HCT116 (cell line): ENCODE results near the gene NAALAD2. TPM values are rescaled to one million over a fixed set of nuclear protein-coding genes. Genes with fewer than 3 reads are reported as not detected.

Experiments used
- ATAC-seq: fragments of 200-7000 bp; cut with Tn5 transposase; 2 replicates; pipeline ENCODE4 v1.9.1; 2020; ENCODE audit warnings: mild to moderate bottlenecking, moderate library complexity
- BruUV-seq: library from RNA; stranded (reverse); fragments of 400-500 nt; replicated peaks from 2 replicates; lab custom pipeline; 2021; lab: Mats Ljungman, UMichigan
- CTCF ChIA-PET: fragments of 300-600 bp; sonication (Branson Sonifier 250); formaldehyde crosslinking; loops from one replicate; lab custom pipeline; 2021; ENCODE audit warnings: antibody characterized with exemption; lab: Charles Lee
- POLR2A ChIA-PET: fragments of 300-600, 350-600 bp; sonication (Branson Sonifier 250); formaldehyde crosslinking; loops from one replicate; lab custom pipeline; 2021; ENCODE audit warnings: antibody characterized with exemption; lab: Charles Lee
- RAD21 ChIA-PET, 2 experiments: fragments of 300-600 bp; sonication (Branson Sonifier 250); formaldehyde crosslinking; loops; one replicate each; lab custom pipeline; 2023; ENCODE audit warnings: low total read pairs in 2 of 2; ENCODE audit not compliant: uncharacterized antibody in 2 of 2, unreplicated experiment in 2 of 2, low non-redundant PET in 1 of 2; lab: Charles Lee
- DNase-seq: peaks from one replicate; pipeline ENCODE4 v3.0.0-alpha.2; 2010; ENCODE audit warnings: low read depth, low spot score
- H2AFZ ChIP-seq: fragments of 200-600 bp; shearing (Covaris generic), sonication (generic); 2 replicates; pipeline ENCODE4 v1.6.1; 2017; ENCODE audit warnings: low read depth, mixed run types, mixed read lengths, antibody characterized with exemption, low read length; ENCODE audit not compliant: poor library complexity, severe bottlenecking
- H3K27ac ChIP-seq: 2 replicates; pipeline ENCODE4 v1.5.1; 2012; ENCODE audit warnings: low read depth, low read length
- H3K27me3 ChIP-seq: fragments of 200-600 bp; sonication (generic); 2 replicates; pipeline ENCODE4 v1.6.1; 2016; ENCODE audit warnings: mixed run types, low read length, mixed read lengths; ENCODE audit not compliant: insufficient read depth
- H3K36me3 ChIP-seq, 2 experiments: fragments of 200-500 bp in 1 of 2; fragments of 200-600 bp in 1 of 2; sonication (Bioruptor generic) in 1 of 2; sonication (generic) in 1 of 2; 2 replicates each; pipeline versions ENCODE4 v1.5.1 to v1.6.1; 2014 to 2016; ENCODE audit warnings: low read length in 2 of 2, inconsistent platforms in 1 of 2, mixed read lengths in 1 of 2, mixed run types in 1 of 2; ENCODE audit not compliant: insufficient read depth in 2 of 2, control insufficient read depth in 1 of 2
- H3K4me1 ChIP-seq, 2 experiments: fragments of 200-600 bp in 1 of 2; sonication (generic) in 1 of 2; 2 replicates each; pipeline versions ENCODE4 v1.5.1 to v1.6.1; 2012 to 2017; ENCODE audit warnings: low read length in 2 of 2, inconsistent platforms in 1 of 2, mild to moderate bottlenecking in 1 of 2, mixed read lengths in 1 of 2, mixed run types in 1 of 2, moderate library complexity in 1 of 2; ENCODE audit not compliant: insufficient read depth in 2 of 2, control insufficient read depth in 1 of 2
- H3K4me2 ChIP-seq: fragments of 200-600 bp; sonication (generic); 2 replicates; pipeline ENCODE4 v1.6.1; 2017; ENCODE audit warnings: mixed run types, low read length, mixed read lengths
- H3K4me3 ChIP-seq, 2 experiments: fragments of 200-600 bp in 1 of 2; sonication (generic) in 1 of 2; replicated peaks in 1 of 2; 2 replicates each; pipeline ENCODE4 v1.5.1; 2011 to 2016; ENCODE audit warnings: low read length in 2 of 2, control low read depth in 1 of 2, low read depth in 1 of 2, mild to moderate bottlenecking in 1 of 2, mixed read lengths in 1 of 2, mixed run types in 1 of 2
- H3K79me2 ChIP-seq: fragments of 200-600 bp; sonication (generic); 2 replicates; pipeline ENCODE4 v1.6.1; 2017; ENCODE audit warnings: mild to moderate bottlenecking, mixed run types, low read length, moderate library complexity, mixed read lengths; ENCODE audit not compliant: insufficient read depth
- H3K9ac ChIP-seq: fragments of 200-600 bp; sonication (generic); 2 replicates; pipeline ENCODE4 v1.6.1; 2016; ENCODE audit warnings: low read length, mixed read lengths
- H3K9me2 ChIP-seq: fragments of 200-600 bp; sonication (generic), shearing (Covaris generic); 2 replicates; pipeline ENCODE4 v1.6.1; 2017; ENCODE audit warnings: mixed run types, mild to moderate bottlenecking, moderate library complexity; ENCODE audit not compliant: insufficient read depth
- H3K9me3 ChIP-seq, 2 experiments: fragments of 200-500 bp in 1 of 2; fragments of 200-600 bp in 1 of 2; sonication (Bioruptor generic) in 1 of 2; sonication (generic) in 1 of 2; 2 replicates each; pipeline ENCODE4 v1.6.1; 2014 to 2017; ENCODE audit warnings: low read length in 2 of 2, mixed read lengths in 2 of 2, inconsistent platforms in 1 of 2, low read depth in 1 of 2, mild to moderate bottlenecking in 1 of 2, mixed run types in 1 of 2, moderate library complexity in 1 of 2; ENCODE audit not compliant: control insufficient read depth in 1 of 2, insufficient read depth in 1 of 2
- H4K20me1 ChIP-seq: fragments of 200-600 bp; sonication (generic), shearing (Covaris generic); 2 replicates; pipeline ENCODE4 v1.6.1; 2017; ENCODE audit warnings: mixed run types, mild to moderate bottlenecking, moderate library complexity; ENCODE audit not compliant: insufficient read depth
- CBX3 ChIP-seq: IDR thresholded peaks from 2 replicates; pipeline ENCODE4 v1.6.1; 2012; ENCODE audit warnings: low read depth
- CEBPB ChIP-seq: IDR thresholded peaks from 2 replicates; pipeline ENCODE4 v1.6.1; 2012; ENCODE audit warnings: low read depth
- EGR1 ChIP-seq: IDR thresholded peaks from 2 replicates; pipeline ENCODE4 v1.6.1; 2012; ENCODE audit warnings: low read depth
- EZH2 ChIP-seq: fragments of 200-600 bp; sonication (generic); IDR thresholded peaks from 2 replicates; pipeline ENCODE4 v1.6.1; 2017; ENCODE audit warnings: antibody characterized with exemption, mixed run types
- EZH2phosphoT487 ChIP-seq: fragments of 200-600 bp; IDR thresholded peaks from 2 replicates; pipeline ENCODE4 v1.6.1; 2018; ENCODE audit warnings: antibody characterized with exemption, borderline replicate concordance
- FOSL1 ChIP-seq: IDR thresholded peaks from 2 replicates; pipeline ENCODE4 v1.6.1; 2012; ENCODE audit warnings: low read depth
- JUND ChIP-seq: IDR thresholded peaks from 2 replicates; pipeline ENCODE4 v1.6.1; 2012
- POLR2AphosphoS5 ChIP-seq: IDR thresholded peaks from 2 replicates; pipeline ENCODE4 v1.6.1; 2011; ENCODE audit warnings: mild to moderate bottlenecking, low read depth, low read length, moderate library complexity
- RAD21 ChIP-seq: IDR thresholded peaks from 2 replicates; pipeline ENCODE4 v1.6.1; 2012; ENCODE audit warnings: low read depth, mild to moderate bottlenecking
- SIN3A ChIP-seq: IDR thresholded peaks from 2 replicates; pipeline ENCODE4 v1.6.1; 2012; ENCODE audit warnings: low read depth
- SP1 ChIP-seq: IDR thresholded peaks from 2 replicates; pipeline ENCODE4 v1.6.1; 2012; ENCODE audit warnings: low read depth
- SRF ChIP-seq: IDR thresholded peaks from 2 replicates; pipeline ENCODE4 v1.6.1; 2012; ENCODE audit warnings: low read depth
- TCF7L2 ChIP-seq: IDR thresholded peaks from 2 replicates; pipeline ENCODE4 v1.7.0; 2011; ENCODE audit warnings: borderline replicate concordance, inconsistent platforms; ENCODE audit not compliant: insufficient read depth, insufficient read length; ENCODE audit errors: extremely low read depth
- YY1 ChIP-seq: IDR thresholded peaks from 2 replicates; pipeline ENCODE4 v1.6.1; 2011; ENCODE audit warnings: low read length, low read depth, moderate library complexity, mild to moderate bottlenecking; ENCODE audit not compliant: insufficient replicate concordance; ENCODE audit errors: extremely low read depth
- intact Hi-C: fragments of 100-400 bp; cut with micrococcal nuclease; formaldehyde crosslinking; loops from 2 replicates; pipeline ENCODE4 v1.10.0; 2022
- total RNA-seq: library from RNA; stranded (reverse); gene quantifications from one replicate; pipeline ENCODE4 v1.2.1, GENCODE V29; 2021; ENCODE audit not compliant: unreplicated experiment
- TF ChIP-seq, protein P1 (sequence below): IDR thresholded peaks from 2 replicates; pipeline ENCODE4 v1.6.1; 2012
- TF ChIP-seq, protein P2 (sequence below), 3 experiments: fragments of 200-600 bp in 1 of 3; sonication (generic) in 1 of 3; IDR thresholded peaks in 2 of 3; conservative IDR thresholded peaks in 1 of 3; 2 replicates each; pipeline ENCODE4 v1.5.1; 2012 to 2017; ENCODE audit warnings: low read depth in 2 of 3, low read length in 2 of 3, antibody characterized with exemption in 1 of 3, borderline replicate concordance in 1 of 3, control low read depth in 1 of 3, mild to moderate bottlenecking in 1 of 3, mixed read lengths in 1 of 3, mixed run types in 1 of 3, moderate library complexity in 1 of 3; ENCODE audit not compliant: insufficient read depth in 1 of 3
- TF ChIP-seq, protein P3 (sequence below): IDR thresholded peaks from 2 replicates; pipeline ENCODE4 v1.6.1; 2011; ENCODE audit warnings: mild to moderate bottlenecking, low read length, moderate library complexity; ENCODE audit not compliant: insufficient replicate concordance; ENCODE audit errors: extremely low read depth

The NAALAD2 gene
- total RNA-seq, 1 experiment from 2014 or later, result not detected

DNA sequence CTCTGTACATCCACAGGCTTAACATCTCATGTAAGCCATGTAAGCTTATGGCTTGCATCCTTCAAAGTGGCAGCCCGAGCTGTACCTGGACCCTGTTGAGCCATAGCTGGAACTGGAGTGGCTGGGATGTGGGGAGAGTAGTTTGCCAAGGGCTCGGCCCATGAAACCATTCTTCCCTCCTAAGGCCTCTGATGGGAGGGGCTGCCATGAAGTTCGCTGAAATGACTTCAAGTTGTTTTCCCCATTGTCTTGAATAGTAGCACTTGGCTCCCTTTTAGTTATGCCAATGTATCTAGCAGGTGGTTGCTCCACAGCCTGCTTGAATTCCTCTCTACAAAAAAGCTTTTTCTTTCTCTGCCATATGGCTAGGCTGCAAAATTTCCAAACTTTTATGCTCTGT lies 93.6 kb downstream of the NAALAD2 start:
- H3K9ac ChIP-seq, result no peak overlapping the region
- intact Hi-C loops, result no loop called here
- H3K9me3 ChIP-seq, result no peaks in the 10 kb centered on the region
- BruUV-seq, result no TSS peak
- DNase-seq (no peak), ATAC-seq (no peak)
- CTCF ChIA-PET, result no interaction called here
- POLR2A ChIA-PET, result no interaction called here
- H3K4me1 ChIP-seq, result peaks cover 3 to 15% of the 10 kb centered on the region in 2 experiments; a peak in 3 of 4 replicates
- 0 out of 2 replicates have a peak, but pooled peaks cover 4% of the 10 kb centered on the region for H3K27me3 ChIP-seq
- H3K27ac ChIP-seq, result no peak overlapping the region
- RAD21 ChIA-PET, result no interaction called here
- H3K36me3 ChIP-seq, result no peaks in the 10 kb centered on the region
- peaks cover 6% of the 10 kb centered on the region for H3K79me2 ChIP-seq
- no peak overlapping the region for H2AFZ ChIP-seq
- no peak overlapping the region for H3K4me2 ChIP-seq
- TF ChIP-seq TCF7L2 (no peak), EZH2phosphoT487 (no peak), YY1 (no peak), JUND (no peak)
- TF ChIP-seq, protein P1, sequence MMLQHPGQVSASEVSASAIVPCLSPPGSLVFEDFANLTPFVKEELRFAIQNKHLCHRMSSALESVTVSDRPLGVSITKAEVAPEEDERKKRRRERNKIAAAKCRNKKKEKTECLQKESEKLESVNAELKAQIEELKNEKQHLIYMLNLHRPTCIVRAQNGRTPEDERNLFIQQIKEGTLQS, result no peak
- TF ChIP-seq, protein P2, sequence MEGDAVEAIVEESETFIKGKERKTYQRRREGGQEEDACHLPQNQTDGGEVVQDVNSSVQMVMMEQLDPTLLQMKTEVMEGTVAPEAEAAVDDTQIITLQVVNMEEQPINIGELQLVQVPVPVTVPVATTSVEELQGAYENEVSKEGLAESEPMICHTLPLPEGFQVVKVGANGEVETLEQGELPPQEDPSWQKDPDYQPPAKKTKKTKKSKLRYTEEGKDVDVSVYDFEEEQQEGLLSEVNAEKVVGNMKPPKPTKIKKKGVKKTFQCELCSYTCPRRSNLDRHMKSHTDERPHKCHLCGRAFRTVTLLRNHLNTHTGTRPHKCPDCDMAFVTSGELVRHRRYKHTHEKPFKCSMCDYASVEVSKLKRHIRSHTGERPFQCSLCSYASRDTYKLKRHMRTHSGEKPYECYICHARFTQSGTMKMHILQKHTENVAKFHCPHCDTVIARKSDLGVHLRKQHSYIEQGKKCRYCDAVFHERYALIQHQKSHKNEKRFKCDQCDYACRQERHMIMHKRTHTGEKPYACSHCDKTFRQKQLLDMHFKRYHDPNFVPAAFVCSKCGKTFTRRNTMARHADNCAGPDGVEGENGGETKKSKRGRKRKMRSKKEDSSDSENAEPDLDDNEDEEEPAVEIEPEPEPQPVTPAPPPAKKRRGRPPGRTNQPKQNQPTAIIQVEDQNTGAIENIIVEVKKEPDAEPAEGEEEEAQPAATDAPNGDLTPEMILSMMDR (IDR thresholded peaks at IDR 0.05 in 2 of 3, conservative IDR thresholded peaks at IDR 0.05 in 1 of 3; ENCODE audit: borderline replicate concordance in 1 of 3, insufficient read depth in 1 of 3, low read depth in 2 of 3, low read length in 2 of 3), result no peak
- no peaks in the 10 kb centered on the region for H3K9me2 ChIP-seq
- no peak overlapping the region for H3K4me3 ChIP-seq
- no peaks in the 10 kb centered on the region for H4K20me1 ChIP-seq

DNA sequence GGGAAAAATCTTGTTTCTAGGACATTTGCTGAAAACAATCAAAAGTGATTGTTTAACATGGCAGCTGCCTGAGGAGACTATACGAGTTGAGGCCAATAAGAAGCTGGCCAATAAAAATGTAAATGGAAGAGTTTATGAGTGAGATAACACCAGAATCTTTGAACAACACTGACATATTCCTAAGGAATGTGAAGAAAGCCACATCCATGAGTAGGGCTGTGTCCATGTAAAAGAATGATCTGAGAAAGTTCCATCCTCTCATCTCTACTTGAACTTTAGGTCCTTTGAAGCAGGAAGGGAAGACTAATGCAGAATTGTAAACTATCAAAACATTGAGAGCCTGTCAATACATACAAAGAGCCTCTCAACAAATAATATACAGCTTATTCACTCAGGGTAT lies 95.3 kb downstream of the NAALAD2 start:
- Histone ChIP-seq H3K79me2 (no peaks in the 10 kb centered on the region), H2AFZ (no peak overlapping the region), H3K9me2 (no peaks in the 10 kb centered on the region), H3K4me3 (no peak overlapping the region), H3K36me3 (no peaks in the 10 kb centered on the region), H4K20me1 (no peaks in the 10 kb centered on the region), H3K4me1 (0 out of 4 replicates have a peak, but pooled peaks cover 0 to 6% of the 10 kb centered on the region in 2 experiments), H3K27ac (no peak overlapping the region), H3K4me2 (no peak overlapping the region; the same call in 1 of the 2 replicates), H3K27me3 (0 out of 2 replicates have a peak, but pooled peaks cover 4% of the 10 kb centered on the region), H3K9me3 (no peaks in the 10 kb centered on the region), H3K9ac (no peak overlapping the region)
- DNase-seq, result no peak
- ChIA-PET RAD21 (no interaction called here), CTCF (no interaction called here), POLR2A (no interaction called here)
- peak; percentile 74 for ATAC-seq
- intact Hi-C loops, result no loop called here
- BruUV-seq, result no TSS peak
- TF ChIP-seq SIN3A (no peak), RAD21 (no peak), SP1 (no peak), FOSL1 (no peak), CBX3 (no peak), EZH2 (no peak), EGR1 (no peak), JUND (no peak), CEBPB (no peak), POLR2AphosphoS5 (no peak), EZH2phosphoT487 (no peak), SRF (no peak)
- TF ChIP-seq, protein P3, sequence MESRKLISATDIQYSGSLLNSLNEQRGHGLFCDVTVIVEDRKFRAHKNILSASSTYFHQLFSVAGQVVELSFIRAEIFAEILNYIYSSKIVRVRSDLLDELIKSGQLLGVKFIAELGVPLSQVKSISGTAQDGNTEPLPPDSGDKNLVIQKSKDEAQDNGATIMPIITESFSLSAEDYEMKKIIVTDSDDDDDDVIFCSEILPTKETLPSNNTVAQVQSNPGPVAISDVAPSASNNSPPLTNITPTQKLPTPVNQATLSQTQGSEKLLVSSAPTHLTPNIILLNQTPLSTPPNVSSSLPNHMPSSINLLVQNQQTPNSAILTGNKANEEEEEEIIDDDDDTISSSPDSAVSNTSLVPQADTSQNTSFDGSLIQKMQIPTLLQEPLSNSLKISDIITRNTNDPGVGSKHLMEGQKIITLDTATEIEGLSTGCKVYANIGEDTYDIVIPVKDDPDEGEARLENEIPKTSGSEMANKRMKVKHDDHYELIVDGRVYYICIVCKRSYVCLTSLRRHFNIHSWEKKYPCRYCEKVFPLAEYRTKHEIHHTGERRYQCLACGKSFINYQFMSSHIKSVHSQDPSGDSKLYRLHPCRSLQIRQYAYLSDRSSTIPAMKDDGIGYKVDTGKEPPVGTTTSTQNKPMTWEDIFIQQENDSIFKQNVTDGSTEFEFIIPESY, result no peak
- TF ChIP-seq, protein P1, result no peak
